HepG2 (cell line): Measurements from ENCODE around the gene PTPRH. TPM values are rescaled to one million over a fixed set of nuclear protein-coding genes. Genes with fewer than 3 reads are reported as not detected.

Source experiments
- ATAC-seq: fragments of 200-7000 bp; cut with Tn5 transposase; 3 replicates; pipeline ENCODE4 v1.9.1; 2020; ENCODE audit warnings: mild to moderate bottlenecking, moderate library complexity
- BruUV-seq: library from RNA; stranded (reverse); fragments of 400-500 nt; replicated peaks from 2 replicates; lab custom pipeline; 2021; lab: Mats Ljungman, UMichigan
- CTCF ChIA-PET: fragments of 300-600 bp; formaldehyde crosslinking; extraction: SDS; loops from one replicate; lab custom pipeline; 2021; ENCODE audit warnings: low total read pairs, inconsistent platforms, low intra/inter-chr PET ratio; lab: Yijun Ruan, JAX
- POLR2A ChIA-PET: fragments of 350-600 bp; sonication (Branson Sonifier 250); formaldehyde crosslinking; loops from one replicate; lab custom pipeline; 2020; ENCODE audit warnings: antibody characterized with exemption, inconsistent platforms; lab: Yijun Ruan, JAX
- DNase-seq: peaks from one replicate; pipeline ENCODE4 v3.0.0-alpha.2; 2015; ENCODE audit warnings: low spot score
- FAIRE-seq: peaks from 3 replicates; lab custom pipeline; 2011; peaks lifted over from hg19 to GRCh38; lab: Jason Lieb, UNC
- H2AFZ ChIP-seq: one replicate; pipeline ENCODE4 v1.6.1; 2011; ENCODE audit warnings: low read length, inconsistent platforms
- H3K27ac ChIP-seq: fragments of 300-600 bp; 3 replicates; pipeline ENCODE4 v1.8.0; 2011; ENCODE audit warnings: mixed run types, mild to moderate bottlenecking, mixed read lengths, low read length, inconsistent platforms; ENCODE audit not compliant: insufficient read depth; ENCODE audit errors: extremely low read length
- H3K27me3 ChIP-seq, 2 experiments: fragments of 200-600 bp in 1 of 2; 2 replicates in 1 of 2; 3 replicates in 1 of 2; pipeline versions ENCODE4 v1.6.0 to v1.8.0; 2011; ENCODE audit warnings: low read length in 2 of 2, mild to moderate bottlenecking in 2 of 2, moderate library complexity in 2 of 2, inconsistent platforms in 1 of 2; ENCODE audit not compliant: insufficient read depth in 2 of 2, control insufficient read depth in 1 of 2
- H3K36me3 ChIP-seq, 2 experiments: fragments of 200-600 bp in 1 of 2; replicated peaks in 1 of 2; 2 replicates in 1 of 2; 3 replicates in 1 of 2; pipeline versions ENCODE4 v1.5.1 to v1.8.0; 2011; ENCODE audit warnings: low read length in 2 of 2, inconsistent platforms in 1 of 2; ENCODE audit not compliant: insufficient read depth in 2 of 2, control insufficient read depth in 1 of 2
- H3K4me1 ChIP-seq: 2 replicates; pipeline ENCODE4 v1.5.1; 2012; ENCODE audit warnings: low read length, inconsistent platforms; ENCODE audit not compliant: insufficient read depth
- H3K4me2 ChIP-seq: 2 replicates; pipeline ENCODE4 v1.6.0; 2011; ENCODE audit warnings: low read depth, low read length, inconsistent platforms
- H3K4me3 ChIP-seq, 3 experiments: fragments of 200-600 bp in 1 of 3; sonication (generic), shearing (Covaris generic) in 1 of 3; replicated peaks in 1 of 3; 2 replicates each; pipeline ENCODE4 v1.5.1; 2011 to 2016; ENCODE audit warnings: low read length in 3 of 3, inconsistent platforms in 2 of 3, low read depth in 2 of 3, mild to moderate bottlenecking in 2 of 3, control low read depth in 1 of 3, mixed read lengths in 1 of 3; ENCODE audit not compliant: insufficient read depth in 1 of 3
- H3K79me2 ChIP-seq: one replicate; pipeline ENCODE4 v1.6.1; 2011; ENCODE audit warnings: low read length, inconsistent platforms; ENCODE audit not compliant: insufficient read depth
- H3K9ac ChIP-seq: 2 replicates; pipeline ENCODE4 v1.6.0; 2011; ENCODE audit warnings: mild to moderate bottlenecking, low read depth, low read length, inconsistent platforms; ENCODE audit not compliant: insufficient read depth
- H3K9me3 ChIP-seq: 2 replicates; pipeline ENCODE4 v1.5.1; 2012; ENCODE audit warnings: mild to moderate bottlenecking, low read length
- H4K20me1 ChIP-seq: 2 replicates; pipeline ENCODE4 v1.6.0; 2011; ENCODE audit warnings: inconsistent platforms, mild to moderate bottlenecking, low read length, moderate library complexity; ENCODE audit not compliant: insufficient read depth
- CTCF ChIP-seq: sonication (generic); formaldehyde crosslinking; IDR thresholded peaks from 2 replicates; pipeline ENCODE4 v1.5.0; 2020; ENCODE audit warnings: mild to moderate bottlenecking, missing genetic modification reagents, moderate library complexity
- ELF1 ChIP-seq: sonication (generic); formaldehyde crosslinking; IDR thresholded peaks from 2 replicates; pipeline ENCODE4 v1.4.0; 2020; ENCODE audit warnings: missing genetic modification reagents
- MTF2 ChIP-seq: sonication (generic); formaldehyde crosslinking; IDR thresholded peaks from 2 replicates; pipeline ENCODE4 v1.5.0; 2020; ENCODE audit warnings: missing genetic modification reagents, borderline replicate concordance
- RAD21 ChIP-seq: fragments of 450-650 bp; formaldehyde crosslinking; IDR thresholded peaks from 2 replicates; pipeline ENCODE4 v1.5.0; 2020; ENCODE audit warnings: mild to moderate bottlenecking
- STAG1 ChIP-seq: sonication (generic); formaldehyde crosslinking; IDR thresholded peaks from 2 replicates; pipeline ENCODE4 v1.4.0; 2020; ENCODE audit warnings: missing genetic modification reagents
- ZMYM2 ChIP-seq: sonication (generic); formaldehyde crosslinking; IDR thresholded peaks from 2 replicates; pipeline ENCODE4 v1.8.0; 2022; ENCODE audit warnings: mild to moderate bottlenecking, missing genetic modification reagents
- WGBS: methylation state at CpG from one replicate; pipeline ENCODE4 v1.1.6; 2017; ENCODE audit warnings: low lambda C conversion rate; 5-methylcytosine and 5-hydroxymethylcytosine counted together
- in situ Hi-C: cut with HindIII; loops from 2 replicates; pipeline ENCODE4 v1.10.0; 2017; ENCODE audit warnings: low pct_unique_long_range_greater_than_20kb; ENCODE audit not compliant: extremely low pct_ligation_motif_present
- intact Hi-C: fragments of 100-400 bp; cut with micrococcal nuclease; formaldehyde crosslinking; loops from one replicate; pipeline ENCODE4 v1.10.0; 2022; ENCODE audit not compliant: unreplicated experiment
- polyA plus RNA-seq, 8 experiments: library from polyadenylated mRNA; depleted of rRNA in 3 of 8; stranded (reverse) in 7 of 8; unstranded in 1 of 8; fragments of >200 nt; fragmentation: Illumina TruSeq in 4 of 8; extraction: Trizol in 4 of 8; gene quantifications; 2 replicates each; pipeline versions ENCODE4 v1.2.1 to v1.2.3, GENCODE V29; 2011 to 2016; ENCODE audit warnings: low read depth in 4 of 8, missing spikeins in 1 of 8, mixed read lengths in 1 of 8; ENCODE audit not compliant: insufficient read depth in 1 of 8
- total RNA-seq, 5 experiments: library from RNA; depleted of rRNA; stranded (reverse); fragments of >200 nt; fragmentation: Illumina TruSeq; extraction: Trizol; gene quantifications; 2 replicates each; pipeline ENCODE4 v1.2.3, GENCODE V29; 2016; ENCODE audit warnings: low read depth in 1 of 5
- TF ChIP-seq, protein P1 (sequence below): IDR thresholded peaks from 2 replicates; pipeline ENCODE4 v1.6.1; 2016
- TF ChIP-seq, protein P2 (sequence below): sonication (generic); formaldehyde crosslinking; IDR thresholded peaks from 2 replicates; pipeline ENCODE4 v1.8.0; 2022; ENCODE audit warnings: mild to moderate bottlenecking, missing genetic modification reagents
- TF ChIP-seq, protein P3 (sequence below): sonication (generic); formaldehyde crosslinking; IDR thresholded peaks from 2 replicates; pipeline ENCODE4 v1.5.0; 2020; ENCODE audit warnings: mild to moderate bottlenecking, missing genetic modification reagents, borderline replicate concordance

The PTPRH gene
- total and polyA plus RNA-seq, 2 of the 13 experiments (the other 11 are each of a cell fraction or from before 2014, with no cell fraction given), result 14.7 to 125 TPM

- 0 out of 2 replicates have a peak, but pooled peaks have one; percentile 30 for TF ChIP-seq MTF2 (CRISPR knock-in tag)
- TF ChIP-seq ELF1, result no peak
- peak; percentile 73 for TF ChIP-seq CTCF (CRISPR knock-in tag)
- TF ChIP-seq, protein P1, sequence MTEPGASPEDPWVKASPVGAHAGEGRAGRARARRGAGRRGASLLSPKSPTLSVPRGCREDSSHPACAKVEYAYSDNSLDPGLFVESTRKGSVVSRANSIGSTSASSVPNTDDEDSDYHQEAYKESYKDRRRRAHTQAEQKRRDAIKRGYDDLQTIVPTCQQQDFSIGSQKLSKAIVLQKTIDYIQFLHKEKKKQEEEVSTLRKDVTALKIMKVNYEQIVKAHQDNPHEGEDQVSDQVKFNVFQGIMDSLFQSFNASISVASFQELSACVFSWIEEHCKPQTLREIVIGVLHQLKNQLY (CRISPR knock-in tag), result no peak
- TF ChIP-seq STAG1 (CRISPR knock-in tag), result peak; percentile 69
- TF ChIP-seq, protein P2, sequence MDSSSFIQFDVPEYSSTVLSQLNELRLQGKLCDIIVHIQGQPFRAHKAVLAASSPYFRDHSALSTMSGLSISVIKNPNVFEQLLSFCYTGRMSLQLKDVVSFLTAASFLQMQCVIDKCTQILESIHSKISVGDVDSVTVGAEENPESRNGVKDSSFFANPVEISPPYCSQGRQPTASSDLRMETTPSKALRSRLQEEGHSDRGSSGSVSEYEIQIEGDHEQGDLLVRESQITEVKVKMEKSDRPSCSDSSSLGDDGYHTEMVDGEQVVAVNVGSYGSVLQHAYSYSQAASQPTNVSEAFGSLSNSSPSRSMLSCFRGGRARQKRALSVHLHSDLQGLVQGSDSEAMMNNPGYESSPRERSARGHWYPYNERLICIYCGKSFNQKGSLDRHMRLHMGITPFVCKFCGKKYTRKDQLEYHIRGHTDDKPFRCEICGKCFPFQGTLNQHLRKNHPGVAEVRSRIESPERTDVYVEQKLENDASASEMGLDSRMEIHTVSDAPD (CRISPR knock-in tag), result no peak
- TF ChIP-seq RAD21, result peak; percentile 35; the same call in 1 of the 2 replicates
- TF ChIP-seq, protein P3, sequence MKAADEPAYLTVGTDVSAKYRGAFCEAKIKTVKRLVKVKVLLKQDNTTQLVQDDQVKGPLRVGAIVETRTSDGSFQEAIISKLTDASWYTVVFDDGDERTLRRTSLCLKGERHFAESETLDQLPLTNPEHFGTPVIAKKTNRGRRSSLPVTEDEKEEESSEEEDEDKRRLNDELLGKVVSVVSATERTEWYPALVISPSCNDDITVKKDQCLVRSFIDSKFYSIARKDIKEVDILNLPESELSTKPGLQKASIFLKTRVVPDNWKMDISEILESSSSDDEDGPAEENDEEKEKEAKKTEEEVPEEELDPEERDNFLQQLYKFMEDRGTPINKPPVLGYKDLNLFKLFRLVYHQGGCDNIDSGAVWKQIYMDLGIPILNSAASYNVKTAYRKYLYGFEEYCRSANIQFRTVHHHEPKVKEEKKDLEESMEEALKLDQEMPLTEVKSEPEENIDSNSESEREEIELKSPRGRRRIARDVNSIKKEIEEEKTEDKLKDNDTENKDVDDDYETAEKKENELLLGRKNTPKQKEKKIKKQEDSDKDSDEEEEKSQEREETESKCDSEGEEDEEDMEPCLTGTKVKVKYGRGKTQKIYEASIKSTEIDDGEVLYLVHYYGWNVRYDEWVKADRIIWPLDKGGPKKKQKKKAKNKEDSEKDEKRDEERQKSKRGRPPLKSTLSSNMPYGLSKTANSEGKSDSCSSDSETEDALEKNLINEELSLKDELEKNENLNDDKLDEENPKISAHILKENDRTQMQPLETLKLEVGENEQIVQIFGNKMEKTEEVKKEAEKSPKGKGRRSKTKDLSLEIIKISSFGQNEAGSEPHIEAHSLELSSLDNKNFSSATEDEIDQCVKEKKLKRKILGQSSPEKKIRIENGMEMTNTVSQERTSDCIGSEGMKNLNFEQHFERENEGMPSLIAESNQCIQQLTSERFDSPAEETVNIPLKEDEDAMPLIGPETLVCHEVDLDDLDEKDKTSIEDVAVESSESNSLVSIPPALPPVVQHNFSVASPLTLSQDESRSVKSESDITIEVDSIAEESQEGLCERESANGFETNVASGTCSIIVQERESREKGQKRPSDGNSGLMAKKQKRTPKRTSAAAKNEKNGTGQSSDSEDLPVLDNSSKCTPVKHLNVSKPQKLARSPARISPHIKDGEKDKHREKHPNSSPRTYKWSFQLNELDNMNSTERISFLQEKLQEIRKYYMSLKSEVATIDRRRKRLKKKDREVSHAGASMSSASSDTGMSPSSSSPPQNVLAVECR (CRISPR knock-in tag), result 0 out of 2 replicates have a peak, but pooled peaks have one; percentile 17
- TF ChIP-seq ZMYM2, result no peak
- intact Hi-C loops (loop anchor here (1.0 to 5.0 kb wide), 2 partner anchors 44 to 250 kb away; no protein-coding TSS in a partner anchor), in situ Hi-C loops (no loop called here)
- Histone ChIP-seq H3K36me3 (no peaks in the 10 kb centered on the region), H3K27ac (no peak overlapping the region), H3K4me2 (peak overlapping the region; percentile 65), H3K9ac (no peak overlapping the region), H4K20me1 (no peaks in the 10 kb centered on the region), H3K27me3 (peaks cover 0 to 26% of the 10 kb centered on the region in 2 experiments; a peak in 1 of 5 replicates), H3K4me3 (peak overlapping the region in 2 of 3 experiments; percentile 28 to 46; a peak in 3 of 6 replicates), H3K79me2 (no peaks in the 10 kb centered on the region), H3K9me3 (no peaks in the 10 kb centered on the region), H2AFZ (no peak overlapping the region), H3K4me1 (no peaks in the 10 kb centered on the region)
- DNase-seq (no peak), FAIRE-seq (peak; percentile 30), ATAC-seq (peak; percentile 91)
- 18% methylated on average over 9 of the region's 14 CpGs for WGBS
- BruUV-seq, result no TSS peak
- ChIA-PET POLR2A (no interaction called here), CTCF (interaction anchor here (1.2 to 1.6 kb wide), 3 partner anchors 34 to 251 kb away, joined by 3 to 9 read pairs (median 4); no protein-coding TSS in a partner anchor)
These were observed 76.7 kb downstream of the PTPRH start for GRCh38 chr19:55132453-55133129.
